AG09309 (cell line): ENCODE results near the gene CRYGA.

Source experiments
- DNase-seq: peaks from one replicate; pipeline ENCODE4 v3.0.0-alpha.2; 2010; ENCODE audit warnings: low read depth
- H3K4me3 ChIP-seq: 2 replicates; pipeline ENCODE4 v1.5.1; 2011; ENCODE audit warnings: mild to moderate bottlenecking, low read depth, low read length, moderate library complexity; ENCODE audit not compliant: control insufficient read depth
- TF ChIP-seq, protein P1 (sequence below): IDR thresholded peaks from 2 replicates; pipeline ENCODE4 v1.5.1; 2011; ENCODE audit warnings: mild to moderate bottlenecking, low read depth, low read length, inconsistent platforms; ENCODE audit not compliant: insufficient read depth, control insufficient read depth; ENCODE audit errors: missing control alignments

The CRYGA gene

DNA sequence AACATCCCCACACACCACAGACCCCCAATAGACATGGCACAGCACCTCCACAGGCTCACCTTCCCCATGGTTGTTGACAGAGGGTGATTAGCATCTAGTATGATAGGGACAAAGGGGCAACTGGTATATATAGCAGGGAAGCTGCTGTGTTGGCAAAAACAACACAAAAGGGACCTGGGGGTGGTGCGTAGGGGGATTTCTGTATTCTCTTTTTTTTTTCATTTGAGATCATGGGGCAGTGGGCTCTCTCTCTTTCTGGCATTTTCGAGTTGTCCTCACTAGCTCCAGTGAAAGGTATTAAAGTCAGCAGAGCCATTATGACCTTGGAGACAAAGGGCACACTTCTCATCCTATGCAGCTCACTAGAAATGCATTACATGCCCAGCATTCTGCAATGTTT lies at the start of gene CRYGA:
Gene CRYGA (minus strand): TSS at position 101 of the 400 bp plus-strand sequence. CDS start 33 bp downstream, at position 68.
- no peak within 1 kb of the TSS for H3K4me3 ChIP-seq
- TF ChIP-seq, protein P1, sequence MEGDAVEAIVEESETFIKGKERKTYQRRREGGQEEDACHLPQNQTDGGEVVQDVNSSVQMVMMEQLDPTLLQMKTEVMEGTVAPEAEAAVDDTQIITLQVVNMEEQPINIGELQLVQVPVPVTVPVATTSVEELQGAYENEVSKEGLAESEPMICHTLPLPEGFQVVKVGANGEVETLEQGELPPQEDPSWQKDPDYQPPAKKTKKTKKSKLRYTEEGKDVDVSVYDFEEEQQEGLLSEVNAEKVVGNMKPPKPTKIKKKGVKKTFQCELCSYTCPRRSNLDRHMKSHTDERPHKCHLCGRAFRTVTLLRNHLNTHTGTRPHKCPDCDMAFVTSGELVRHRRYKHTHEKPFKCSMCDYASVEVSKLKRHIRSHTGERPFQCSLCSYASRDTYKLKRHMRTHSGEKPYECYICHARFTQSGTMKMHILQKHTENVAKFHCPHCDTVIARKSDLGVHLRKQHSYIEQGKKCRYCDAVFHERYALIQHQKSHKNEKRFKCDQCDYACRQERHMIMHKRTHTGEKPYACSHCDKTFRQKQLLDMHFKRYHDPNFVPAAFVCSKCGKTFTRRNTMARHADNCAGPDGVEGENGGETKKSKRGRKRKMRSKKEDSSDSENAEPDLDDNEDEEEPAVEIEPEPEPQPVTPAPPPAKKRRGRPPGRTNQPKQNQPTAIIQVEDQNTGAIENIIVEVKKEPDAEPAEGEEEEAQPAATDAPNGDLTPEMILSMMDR, result no peak
- no peak for DNase-seq

DNA sequence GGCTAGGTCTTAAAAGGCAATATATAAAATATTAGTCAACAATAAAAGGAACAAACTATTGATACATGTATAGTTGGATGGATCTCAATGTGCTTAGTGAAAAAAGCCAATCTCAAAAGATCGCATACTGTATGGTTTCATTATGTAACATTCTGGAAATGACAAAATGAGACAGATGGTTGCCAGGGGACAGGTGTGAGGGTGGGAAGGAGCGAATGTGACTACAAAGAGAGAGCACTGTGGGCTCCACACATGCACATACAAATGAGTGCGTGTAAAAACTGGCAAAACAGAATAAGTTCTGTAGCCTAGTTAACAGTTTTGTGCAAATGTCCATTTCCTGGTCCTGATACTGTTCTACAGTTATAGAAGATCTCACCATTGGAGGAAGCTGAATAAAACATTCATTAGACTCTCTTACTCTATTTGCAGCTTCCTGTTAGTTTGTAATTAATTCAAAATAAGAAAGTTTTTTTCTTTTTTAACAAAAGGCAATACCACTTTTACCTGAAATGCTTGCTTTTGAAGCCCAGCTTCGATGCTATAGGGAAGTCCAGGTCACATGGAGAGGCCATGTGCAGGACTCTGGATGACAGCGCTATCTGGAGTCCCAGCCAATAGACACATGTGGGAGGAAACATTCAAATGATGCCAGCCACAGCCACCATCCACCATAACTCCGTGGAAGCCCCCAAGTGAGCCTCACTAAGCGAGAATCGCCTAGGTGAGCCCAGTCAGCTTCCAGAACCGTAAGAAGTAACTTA lies 47.5 kb upstream of the CRYGA start:
- TF ChIP-seq, protein P1, result no peak
- no peak for DNase-seq
- no peak overlapping the region for H3K4me3 ChIP-seq

- no peak for DNase-seq
- H3K4me3 ChIP-seq, result no peak overlapping the region
- TF ChIP-seq, protein P1, result no peak
These were observed 45.1 kb upstream of the CRYGA start for GRCh38 chr2:208208335-208209085.

DNA sequence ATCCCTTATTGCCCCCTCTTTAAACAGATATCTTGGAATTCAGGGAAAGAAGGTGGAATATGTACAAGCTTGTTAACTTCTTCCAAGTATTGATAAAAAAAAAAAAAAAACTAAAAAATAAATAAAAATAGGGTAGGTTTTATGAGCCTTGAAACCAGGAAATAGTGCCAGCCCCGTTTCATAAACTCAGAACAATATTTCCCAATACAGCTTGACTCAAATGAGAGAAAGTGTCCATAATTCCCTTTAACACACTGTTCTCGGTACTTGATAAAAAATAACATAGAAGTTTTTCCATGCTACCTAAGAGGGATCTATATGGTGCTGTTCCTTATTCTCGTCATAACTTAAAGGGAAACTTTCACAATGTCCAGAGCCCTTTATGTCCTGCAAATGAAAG lies 44.4 kb upstream of the CRYGA start:
- H3K4me3 ChIP-seq, result no peak overlapping the region
- TF ChIP-seq, protein P1, result no peak
- no peak for DNase-seq

DNA sequence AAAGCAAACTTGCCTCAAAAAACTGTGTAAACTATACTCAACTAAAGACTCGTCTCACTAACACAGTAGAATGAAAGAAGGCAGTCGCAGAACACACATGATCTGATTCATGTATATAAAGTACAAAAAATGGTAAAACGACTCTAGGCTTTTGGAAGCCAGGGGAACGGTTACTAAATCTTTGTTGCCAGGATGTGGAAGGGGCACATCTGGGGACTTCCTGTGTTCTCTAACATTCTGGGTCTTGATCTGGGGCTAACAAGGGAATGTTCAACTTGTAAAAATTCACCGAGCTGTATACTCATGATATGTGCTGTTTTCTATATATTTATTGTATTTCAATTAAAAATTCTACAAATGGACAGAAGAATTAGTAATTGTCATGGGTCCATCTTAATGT lies 40.8 kb upstream of the CRYGA start:
- TF ChIP-seq, protein P1, result no peak
- no peak overlapping the region for H3K4me3 ChIP-seq
- no peak for DNase-seq

GRCh38 chr2:208195531-208195930 lies 32.1 kb upstream of the CRYGA start:
- H3K4me3 ChIP-seq, result no peak overlapping the region
- TF ChIP-seq, protein P1, result no peak
- no peak for DNase-seq
